ENCODE data around the gene FAM181A. TPM values are rescaled to one million over a fixed set of nuclear protein-coding genes. Genes with fewer than 3 reads are reported as not detected.

Gene FAM181A
- total and polyA plus RNA-seq, 9 of the 15 experiments (the other 6 are each of a cell fraction or from before 2014, with no cell fraction given), result not detected

DNA sequence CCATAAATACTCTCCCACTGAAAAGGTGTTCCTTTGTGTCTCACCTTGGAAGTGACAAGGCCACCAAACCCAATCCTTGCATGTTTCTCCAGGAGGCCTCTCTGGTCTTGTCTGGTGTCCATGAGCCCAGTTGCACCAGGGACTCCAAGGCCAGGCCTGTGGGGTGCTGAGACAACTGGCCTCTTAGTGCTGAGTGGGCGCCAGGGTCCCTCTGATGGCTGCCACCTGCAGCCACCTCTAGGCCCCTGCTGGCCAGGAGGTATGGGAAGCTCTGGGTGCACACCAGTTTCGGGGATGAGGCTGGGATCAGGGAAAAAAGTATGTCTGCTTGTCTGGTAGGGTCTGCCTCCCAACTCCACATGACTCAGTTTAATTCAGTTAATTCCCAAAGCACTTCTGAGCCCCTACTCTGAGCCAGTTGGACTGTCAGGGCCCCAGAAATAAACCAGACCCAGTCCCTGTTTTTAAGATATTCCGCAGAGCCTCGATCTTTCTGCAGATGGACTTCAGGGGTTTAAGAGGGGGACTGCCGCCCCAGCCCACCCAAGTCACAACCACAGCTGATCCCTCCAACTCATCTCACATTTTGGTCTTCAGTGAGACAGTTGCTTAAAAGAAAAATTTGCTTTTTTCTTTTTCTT lies 15.0 kb upstream of the FAM181A start (continued):
- TF ChIP-seq ZBTB40 (IDR thresholded peaks at IDR 0.05) (no peak), ZBTB40 (CRISPR knock-in tag; IDR thresholded peaks at IDR 0.05) (no peak), E2F3 (CRISPR knock-in tag; IDR thresholded peaks at IDR 0.05) (no peak)
